Activated CD8-positive, alpha-beta memory T cell treated with anti-CD3 and anti-CD28 coated beads, Interleukin-2, amount 10 ng/mL, durations not matched to agents 7 days and 5 days (primary cell): ENCODE measurements around the gene OGFOD2. TPM values are rescaled to one million over a fixed set of nuclear protein-coding genes. Genes with fewer than 3 reads are reported as not detected.

Experiments used
- ATAC-seq: fragments of 150-1000 bp; cut with Tn5 transposase; one replicate; pipeline ENCODE4 v1.10.0; 2021; ENCODE audit warnings: moderate library complexity
- CTCF ChIA-PET: fragments of 350-600 bp; sonication (Branson Sonifier 250); formaldehyde crosslinking; loops from one replicate; lab custom pipeline; 2021; ENCODE audit warnings: antibody characterized with exemption; lab: Charles Lee
- DNase-seq: peaks from one replicate; pipeline ENCODE4 v3.0.0-alpha.2; 2020
- H3K27ac Mint-ChIP-seq: one replicate; pipeline ENCODE4 v1.8.0; 2021; ENCODE audit warnings: mild to moderate bottlenecking, mixed read lengths
- H3K27me3 Mint-ChIP-seq: one replicate; pipeline ENCODE4 v1.8.0; 2021; ENCODE audit warnings: mixed read lengths
- H3K36me3 Mint-ChIP-seq: one replicate; pipeline ENCODE4 v1.8.0; 2021; ENCODE audit warnings: mild to moderate bottlenecking, mixed read lengths
- H3K4me1 Mint-ChIP-seq: one replicate; pipeline ENCODE4 v1.8.0; 2021; ENCODE audit warnings: mixed read lengths
- H3K4me3 Mint-ChIP-seq: one replicate; pipeline ENCODE4 v1.8.0; 2021; ENCODE audit warnings: mild to moderate bottlenecking, moderate library complexity, mixed read lengths
- H3K9me3 Mint-ChIP-seq: one replicate; pipeline ENCODE4 v1.8.0; 2022; ENCODE audit warnings: low read depth, mixed read lengths
- total RNA-seq, 2 experiments: library from RNA; stranded (reverse); gene quantifications; one replicate each; pipeline ENCODE4 v1.2.3, GENCODE V29; 2021

Gene OGFOD2
- total RNA-seq, 2 experiments from 2014 or later = 23.8 to 29.8 TPM

GRCh38 chr12:122982477-122982815 lies 7.4 kb downstream of the OGFOD2 start:
- H3K27ac Mint-ChIP-seq = peak overlapping the region; percentile 79
- H3K4me3 Mint-ChIP-seq = peak overlapping the region; percentile 91
- H3K4me1 Mint-ChIP-seq = peaks cover 45% of the 10 kb centered on the region
- peaks cover 6% of the 10 kb centered on the region for H3K36me3 Mint-ChIP-seq
- H3K9me3 Mint-ChIP-seq = no peaks in the 10 kb centered on the region
- ATAC-seq (no peak), DNase-seq (no peak)
- H3K27me3 Mint-ChIP-seq = no peaks in the 10 kb centered on the region
- CTCF ChIA-PET = interaction anchor here (1.1 to 1.7 kb wide), 3 partner anchors 15 to 124 kb away, joined by 3 read pairs; no protein-coding TSS in a partner anchor

GRCh38 chr12:122982963-122983788 lies 8.1 kb downstream of the OGFOD2 start:
- DNase-seq (no peak), ATAC-seq (no peak)
- H3K4me3 Mint-ChIP-seq = no peak overlapping the region
- no peaks in the 10 kb centered on the region for H3K27me3 Mint-ChIP-seq
- H3K9me3 Mint-ChIP-seq = no peaks in the 10 kb centered on the region
- CTCF ChIA-PET = interaction anchor here (1.1 to 1.2 kb wide), 2 partner anchors 92 to 124 kb away, joined by 3 read pairs; no protein-coding TSS in a partner anchor
- no peak overlapping the region for H3K27ac Mint-ChIP-seq
- peaks cover 45% of the 10 kb centered on the region for H3K4me1 Mint-ChIP-seq
- peaks cover 6% of the 10 kb centered on the region for H3K36me3 Mint-ChIP-seq

GRCh38 chr12:122983789-122984515 lies 8.9 kb downstream of the OGFOD2 start:
- Mint-ChIP-seq H3K27me3 (no peaks in the 10 kb centered on the region), H3K4me1 (peaks cover 45% of the 10 kb centered on the region), H3K4me3 (no peak overlapping the region), H3K9me3 (no peaks in the 10 kb centered on the region), H3K27ac (peak overlapping the region; percentile 28), H3K36me3 (peaks cover 6% of the 10 kb centered on the region)
- ATAC-seq (no peak), DNase-seq (no peak)
- CTCF ChIA-PET = no interaction called here

- no peak overlapping the region for H3K4me3 Mint-ChIP-seq
- DNase-seq = no peak
- H3K27me3 Mint-ChIP-seq = no peaks in the 10 kb centered on the region
- ATAC-seq = no peak
- CTCF ChIA-PET = no interaction called here
- H3K9me3 Mint-ChIP-seq = no peaks in the 10 kb centered on the region
- H3K4me1 Mint-ChIP-seq = peaks cover 38% of the 10 kb centered on the region
- peaks cover 6% of the 10 kb centered on the region for H3K36me3 Mint-ChIP-seq
- H3K27ac Mint-ChIP-seq = peak overlapping the region; percentile 17
Measured at GRCh38 chr12:122984612-122985337, 9.7 kb downstream of the OGFOD2 start.

- no peaks in the 10 kb centered on the region for H3K27me3 Mint-ChIP-seq
- H3K27ac Mint-ChIP-seq = peak overlapping the region; percentile 24
- H3K9me3 Mint-ChIP-seq = no peaks in the 10 kb centered on the region
- no peak for ATAC-seq
- H3K36me3 Mint-ChIP-seq = peaks cover 6% of the 10 kb centered on the region
- no peak overlapping the region for H3K4me3 Mint-ChIP-seq
- no peak for DNase-seq
- peaks cover 34% of the 10 kb centered on the region for H3K4me1 Mint-ChIP-seq
- CTCF ChIA-PET = no interaction called here
Measured at GRCh38 chr12:122985338-122986257, 10.6 kb downstream of the OGFOD2 start.

- Mint-ChIP-seq H3K4me3 (no peak overlapping the region), H3K27ac (no peak overlapping the region), H3K27me3 (no peaks in the 10 kb centered on the region), H3K9me3 (no peaks in the 10 kb centered on the region), H3K36me3 (peaks cover 6% of the 10 kb centered on the region), H3K4me1 (peaks cover 34% of the 10 kb centered on the region)
- CTCF ChIA-PET = no interaction called here
- DNase-seq (no peak), ATAC-seq (no peak)
Measured at GRCh38 chr12:122986258-122986871, 11.3 kb downstream of the OGFOD2 start.

- Mint-ChIP-seq H3K36me3 (no peaks in the 10 kb centered on the region), H3K4me1 (peaks cover 26% of the 10 kb centered on the region), H3K9me3 (no peaks in the 10 kb centered on the region), H3K27ac (no peak overlapping the region), H3K4me3 (no peak overlapping the region), H3K27me3 (no peaks in the 10 kb centered on the region)
- CTCF ChIA-PET = interaction anchor here (1.0 kb wide), 1 partner anchor 29 kb away, joined by 3 read pairs; no protein-coding TSS in a partner anchor
- no peak for ATAC-seq
- DNase-seq = no peak
Measured at GRCh38 chr12:122987086-122987951, 12.3 kb downstream of the OGFOD2 start.

- Mint-ChIP-seq H3K27ac (no peak overlapping the region), H3K36me3 (no peaks in the 10 kb centered on the region), H3K9me3 (no peaks in the 10 kb centered on the region), H3K4me1 (peaks cover 19% of the 10 kb centered on the region), H3K27me3 (no peaks in the 10 kb centered on the region), H3K4me3 (no peak overlapping the region)
- CTCF ChIA-PET = interaction anchor here (1.0 kb wide), 1 partner anchor 29 kb away, joined by 3 read pairs; no protein-coding TSS in a partner anchor
- ATAC-seq (no peak), DNase-seq (no peak)
Measured at GRCh38 chr12:122988036-122988435, 13.0 kb downstream of the OGFOD2 start.

- no peaks in the 10 kb centered on the region for H3K36me3 Mint-ChIP-seq
- no peak for ATAC-seq
- H3K27ac Mint-ChIP-seq = no peak overlapping the region
- peaks cover 18% of the 10 kb centered on the region for H3K4me1 Mint-ChIP-seq
- H3K9me3 Mint-ChIP-seq = no peaks in the 10 kb centered on the region
- no peak for DNase-seq
- H3K4me3 Mint-ChIP-seq = no peak overlapping the region
- no peaks in the 10 kb centered on the region for H3K27me3 Mint-ChIP-seq
- CTCF ChIA-PET = interaction anchor here (0.9 to 1.0 kb wide), 2 partner anchors 30 to 86 kb away, joined by 3 to 4 read pairs; no protein-coding TSS in a partner anchor
Measured at GRCh38 chr12:122988612-122989212, 13.7 kb downstream of the OGFOD2 start.

- CTCF ChIA-PET = interaction anchor here (0.9 kb wide), 1 partner anchor 86 kb away, joined by 4 read pairs; no protein-coding TSS in a partner anchor
- H3K9me3 Mint-ChIP-seq = no peaks in the 10 kb centered on the region
- no peak for ATAC-seq
- H3K27ac Mint-ChIP-seq = no peak overlapping the region
- no peak overlapping the region for H3K4me3 Mint-ChIP-seq
- peaks cover 12% of the 10 kb centered on the region for H3K4me1 Mint-ChIP-seq
- DNase-seq = no peak
- H3K36me3 Mint-ChIP-seq = no peaks in the 10 kb centered on the region
- no peaks in the 10 kb centered on the region for H3K27me3 Mint-ChIP-seq
Measured at GRCh38 chr12:122989225-122989839, 14.3 kb downstream of the OGFOD2 start.
